HG03066 (cell line): ENCODE measurements around the gene GPX6.
"Not testable (repeated sequence)": the region's sequence is repeated elsewhere in the genome, so short reads cannot be mapped to it uniquely, and the experiment has no call there.

Source experiments
- ATAC-seq: cut with Tn5 transposase; IDR thresholded peaks from one replicate; pipeline ENCODE4 v1.9.1; 2021; ENCODE audit warnings: low read depth; ENCODE audit not compliant: unreplicated experiment

GPX6 gene

GRCh38 chr6:28486533-28486932 lies 29.1 kb downstream of the GPX6 start:
- no peak for ATAC-seq

- no peak for ATAC-seq
These were observed 30.1 kb downstream of the GPX6 start for GRCh38 chr6:28485482-28485881.

GRCh38 chr6:28480253-28480932 lies 35.2 kb downstream of the GPX6 start:
- ATAC-seq, result no peak

DNA sequence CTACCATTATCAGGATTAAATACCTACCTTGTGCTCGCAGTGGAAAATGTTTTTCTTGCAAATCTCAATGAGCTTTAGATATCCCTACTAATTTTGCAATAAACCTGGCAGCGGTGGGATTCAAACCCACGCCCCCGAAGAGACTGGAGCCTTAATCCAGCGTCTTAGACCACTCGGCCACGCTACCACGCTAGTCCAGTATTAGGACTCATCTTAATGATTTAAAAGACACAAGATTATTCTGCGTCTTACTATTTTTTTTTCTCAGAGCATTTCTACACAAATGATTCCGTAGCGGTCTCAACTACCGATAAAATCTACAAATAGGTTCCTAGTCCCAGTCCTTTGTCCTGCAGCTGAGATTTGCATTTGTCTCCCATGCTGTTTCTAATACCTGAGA lies 37.1 kb downstream of the GPX6 start:
- ATAC-seq, result no peak

- ATAC-seq, result no peak
These were observed 41.0 kb downstream of the GPX6 start for GRCh38 chr6:28474441-28475219.

- ATAC-seq, result not testable (repeated sequence)
These were observed 46.3 kb downstream of the GPX6 start for GRCh38 chr6:28469153-28469745.

- no peak for ATAC-seq
These were observed 47.5 kb downstream of the GPX6 start for GRCh38 chr6:28468056-28468455.

DNA sequence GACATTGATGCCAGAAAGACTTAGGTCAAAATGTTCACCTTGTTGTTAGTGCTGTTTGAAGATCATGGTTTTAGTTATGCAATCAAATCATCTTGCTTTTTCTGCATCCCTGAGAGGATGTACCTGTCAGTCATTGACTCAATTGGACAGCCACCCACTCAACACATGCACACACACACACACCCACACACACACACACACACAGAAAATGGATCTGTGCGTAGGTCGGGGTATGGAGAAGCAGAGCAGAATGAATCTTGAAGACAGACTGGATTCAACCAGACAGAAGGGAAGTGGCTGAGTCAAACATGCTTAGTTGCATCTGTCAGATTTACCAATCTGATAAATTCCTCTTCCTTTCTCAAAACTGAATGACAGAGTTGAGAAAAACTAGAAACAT lies 53.2 kb downstream of the GPX6 start:
- ATAC-seq, result no peak

DNA sequence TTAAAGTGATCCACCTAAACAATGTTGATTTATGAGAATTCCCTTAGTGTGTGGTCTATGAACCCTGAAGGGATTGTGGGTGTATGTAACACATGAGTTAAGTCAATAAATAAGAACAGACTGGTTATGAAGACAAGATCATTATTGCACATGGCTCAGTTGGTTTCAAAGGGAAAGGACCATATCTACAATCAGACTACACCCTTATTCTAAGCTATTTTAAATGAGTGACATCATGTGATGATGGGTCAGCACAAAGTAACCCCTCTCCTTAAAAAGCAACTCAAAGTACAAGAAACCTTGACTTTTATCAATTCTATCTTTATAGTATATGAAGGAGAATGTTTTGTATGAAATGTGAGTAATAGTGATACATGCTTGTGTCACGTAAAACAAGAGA lies 57.0 kb downstream of the GPX6 start:
- ATAC-seq, result no peak
